Panc1 (cell line): ENCODE data around the gene GPR137B.

Experiments used
- POLR2AphosphoS5 ChIP-seq: IDR thresholded peaks from 2 replicates; pipeline ENCODE4 v1.6.1; 2012; ENCODE audit warnings: mild to moderate bottlenecking, low read depth, low read length, moderate library complexity
- REST ChIP-seq, 2 experiments: IDR thresholded peaks; 2 replicates each; pipeline ENCODE4 v1.6.1; 2011 to 2012; ENCODE audit warnings: low read depth in 2 of 2, control low read depth in 1 of 2, low read length in 1 of 2, mild to moderate bottlenecking in 1 of 2, moderate library complexity in 1 of 2; ENCODE audit not compliant: insufficient read depth in 1 of 2
- SIN3A ChIP-seq: IDR thresholded peaks from 2 replicates; pipeline ENCODE4 v1.6.1; 2012; ENCODE audit warnings: low read depth, mild to moderate bottlenecking, low read length, moderate library complexity, borderline replicate concordance; ENCODE audit not compliant: insufficient read depth
- TCF7L2 ChIP-seq: IDR thresholded peaks from 2 replicates; pipeline ENCODE4 v1.6.1; 2011; ENCODE audit warnings: mild to moderate bottlenecking, low read depth, low read length, inconsistent platforms
- TF ChIP-seq, protein P1 (sequence below): fragments of 450-650 bp; IDR thresholded peaks from 2 replicates; pipeline ENCODE4 v1.5.1; 2017; ENCODE audit warnings: mild to moderate bottlenecking

GRCh38 chr1:236155841-236156503 is 13.6 kb downstream of the GPR137B start:
- TF ChIP-seq TCF7L2 (no peak), SIN3A (no peak), POLR2AphosphoS5 (no peak), REST (IDR thresholded peaks at IDR 0.05; ENCODE audit: insufficient read depth in 1 of 2, low read depth in 2 of 2, low read length in 1 of 2) (no peak)
- TF ChIP-seq, protein P1, sequence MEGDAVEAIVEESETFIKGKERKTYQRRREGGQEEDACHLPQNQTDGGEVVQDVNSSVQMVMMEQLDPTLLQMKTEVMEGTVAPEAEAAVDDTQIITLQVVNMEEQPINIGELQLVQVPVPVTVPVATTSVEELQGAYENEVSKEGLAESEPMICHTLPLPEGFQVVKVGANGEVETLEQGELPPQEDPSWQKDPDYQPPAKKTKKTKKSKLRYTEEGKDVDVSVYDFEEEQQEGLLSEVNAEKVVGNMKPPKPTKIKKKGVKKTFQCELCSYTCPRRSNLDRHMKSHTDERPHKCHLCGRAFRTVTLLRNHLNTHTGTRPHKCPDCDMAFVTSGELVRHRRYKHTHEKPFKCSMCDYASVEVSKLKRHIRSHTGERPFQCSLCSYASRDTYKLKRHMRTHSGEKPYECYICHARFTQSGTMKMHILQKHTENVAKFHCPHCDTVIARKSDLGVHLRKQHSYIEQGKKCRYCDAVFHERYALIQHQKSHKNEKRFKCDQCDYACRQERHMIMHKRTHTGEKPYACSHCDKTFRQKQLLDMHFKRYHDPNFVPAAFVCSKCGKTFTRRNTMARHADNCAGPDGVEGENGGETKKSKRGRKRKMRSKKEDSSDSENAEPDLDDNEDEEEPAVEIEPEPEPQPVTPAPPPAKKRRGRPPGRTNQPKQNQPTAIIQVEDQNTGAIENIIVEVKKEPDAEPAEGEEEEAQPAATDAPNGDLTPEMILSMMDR, result no peak
